Activated CD8-positive, alpha-beta memory T cell treated with anti-CD3 and anti-CD28 coated beads for 36 hours (primary cell): ENCODE results near the gene UPK3A. TPM values are rescaled to one million over a fixed set of nuclear protein-coding genes. Genes with fewer than 3 reads are reported as not detected.

Source experiments
- CTCF ChIA-PET: fragments of 350-600 bp; sonication (Branson Sonifier 250); formaldehyde crosslinking; loops from one replicate; lab custom pipeline; 2021; ENCODE audit warnings: antibody characterized with exemption; lab: Charles Lee
- POLR2A ChIA-PET: fragments of 350-600 bp; sonication (Branson Sonifier 250); formaldehyde crosslinking; loops from one replicate; lab custom pipeline; 2021; ENCODE audit warnings: antibody characterized with exemption; lab: Charles Lee
- total RNA-seq, 2 experiments: library from RNA; stranded (reverse); gene quantifications; one replicate each; pipeline ENCODE4 v1.2.3, GENCODE V29; 2021

Gene UPK3A
- total RNA-seq, 2 experiments from 2014 or later, result not detected

DNA sequence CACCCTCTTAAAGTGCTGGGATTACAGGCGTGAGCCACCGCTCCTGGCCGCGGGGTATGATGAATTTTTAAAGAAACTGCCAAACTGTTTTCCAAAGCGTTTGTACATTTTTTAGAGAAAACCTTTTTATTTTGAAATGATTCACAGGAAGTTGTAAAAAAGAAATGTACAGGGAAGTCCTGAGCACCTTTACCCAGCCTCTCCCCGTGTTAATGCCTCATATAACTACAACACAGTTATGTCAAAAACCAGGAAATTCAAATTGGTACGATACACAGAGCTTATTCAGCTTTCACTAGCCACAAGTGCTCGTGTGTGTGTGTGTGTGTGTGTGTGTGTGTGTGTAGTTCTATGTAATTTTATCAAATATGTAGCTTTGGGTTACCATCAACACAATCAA is 18.0 kb downstream of the UPK3A start:
- ChIA-PET POLR2A (no interaction called here), CTCF (no interaction called here)

DNA sequence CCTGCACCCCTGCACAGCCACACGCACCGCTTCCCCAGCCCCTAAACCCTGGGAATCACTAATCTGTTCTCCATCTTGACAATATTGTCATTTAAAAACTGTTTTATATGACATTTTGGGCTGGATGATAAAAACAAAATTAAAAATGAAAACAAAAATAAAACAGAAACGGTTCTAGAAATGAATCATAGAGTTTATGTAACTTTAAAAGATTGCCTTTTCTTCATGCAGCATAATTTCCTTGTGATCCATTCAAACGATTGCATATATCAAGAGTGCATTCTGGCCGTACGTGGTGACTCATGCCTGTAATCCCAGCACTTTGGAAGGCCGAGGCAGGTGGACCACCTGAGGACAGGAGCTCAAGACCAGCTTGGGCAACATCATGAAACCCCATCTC is 18.4 kb downstream of the UPK3A start:
- ChIA-PET CTCF (no interaction called here), POLR2A (no interaction called here)

DNA sequence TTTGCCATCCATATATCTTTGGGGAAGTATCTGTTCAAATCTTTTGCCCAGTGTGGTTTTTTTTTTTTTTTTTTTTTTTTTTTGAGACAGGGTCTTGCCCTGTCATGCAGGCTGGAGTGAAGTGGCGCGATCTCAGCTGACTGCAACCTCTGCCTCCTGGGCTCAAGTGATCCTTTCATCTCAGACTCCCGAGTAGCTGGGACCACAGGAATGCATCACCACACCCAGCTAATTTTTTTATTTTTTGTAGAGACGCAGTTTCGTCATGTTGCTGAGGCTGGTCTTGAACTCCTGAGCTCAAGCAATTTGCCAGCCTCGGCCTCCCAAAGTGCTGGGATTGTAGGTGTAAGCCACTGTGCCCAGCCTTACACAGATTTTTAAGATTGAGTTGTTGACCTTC is 20.2 kb downstream of the UPK3A start:
- ChIA-PET CTCF (no interaction called here), POLR2A (no interaction called here)

DNA sequence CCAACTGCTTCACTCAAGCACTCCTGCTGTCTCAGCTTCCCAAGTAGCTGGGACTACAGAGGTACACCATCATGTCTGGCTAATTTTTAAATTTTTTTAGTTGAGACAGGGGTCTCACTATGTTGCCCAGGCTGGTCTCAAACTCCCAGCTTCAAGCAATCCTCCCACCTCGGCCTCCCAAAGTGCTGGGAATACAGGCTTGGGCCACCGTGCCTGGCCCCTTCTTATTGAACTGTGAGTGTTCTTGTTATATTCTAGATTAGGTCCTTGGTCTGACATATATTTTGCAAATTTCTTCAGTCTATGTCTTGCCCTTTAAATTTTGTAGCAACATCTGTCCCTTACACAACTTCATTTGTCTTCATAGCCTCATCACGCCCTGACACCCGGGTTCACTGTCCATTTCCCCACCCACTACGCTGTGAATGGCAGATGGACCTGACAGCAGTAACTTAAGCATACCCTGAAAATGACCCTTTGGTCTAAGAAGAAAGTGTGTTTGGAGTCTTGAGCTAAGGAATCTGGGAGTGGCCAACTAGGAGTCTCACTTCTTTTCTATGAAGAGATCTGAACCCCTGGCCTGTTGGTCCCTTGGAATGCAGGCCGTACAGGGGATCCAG is 20.8 kb downstream of the UPK3A start:
- CTCF ChIA-PET, result no interaction called here

DNA sequence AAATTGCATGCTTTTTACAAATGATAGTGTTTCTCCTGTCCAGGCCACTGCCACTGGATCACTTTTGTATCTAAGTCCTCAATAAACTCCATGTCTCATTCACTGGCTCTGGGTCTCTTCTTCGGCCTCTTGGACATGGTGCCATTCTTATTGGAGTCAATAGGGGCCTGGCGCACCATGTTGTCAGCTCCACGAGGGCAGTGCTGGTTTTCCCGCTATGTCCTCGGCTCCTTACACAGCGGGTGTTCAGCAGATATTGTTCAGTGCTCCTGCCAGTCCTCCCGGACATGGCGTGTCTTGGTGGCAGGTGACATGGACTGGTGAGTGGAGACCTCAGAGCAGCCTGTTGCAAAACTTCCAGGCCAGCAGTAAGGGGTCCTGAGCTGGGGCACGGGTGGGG is 21.4 kb downstream of the UPK3A start:
- ChIA-PET CTCF (no interaction called here), POLR2A (no interaction called here)

More for the DNA sequence above, 20.8 kb downstream of the UPK3A start:
- POLR2A ChIA-PET, result no interaction called here

DNA sequence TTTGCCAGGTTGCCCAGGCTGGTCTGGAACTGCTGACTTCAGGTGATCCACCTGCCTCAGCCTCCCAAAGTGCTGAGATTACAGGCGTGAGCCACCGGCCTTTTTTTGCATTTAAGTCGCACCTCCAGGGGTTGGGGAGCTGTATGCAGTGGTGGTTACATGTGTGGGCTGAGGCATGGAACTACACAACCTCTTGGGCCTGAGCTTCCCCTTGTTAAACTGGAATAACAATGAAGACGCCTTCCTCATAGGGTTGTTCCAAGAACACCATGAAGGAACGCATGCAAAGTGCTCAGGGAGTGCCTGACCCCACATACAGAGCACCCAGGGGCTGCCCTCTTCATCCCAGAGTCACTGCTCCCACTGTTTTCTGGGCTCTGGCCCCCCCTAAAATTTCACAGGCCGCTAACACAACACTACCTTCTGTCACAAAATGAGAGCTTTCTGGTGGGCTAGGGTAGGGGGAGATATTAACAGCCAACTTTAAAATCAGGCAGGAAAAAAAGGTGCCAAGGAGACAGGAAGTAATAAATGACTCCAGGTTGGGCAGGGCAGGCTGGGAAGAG is 23.7 kb downstream of the UPK3A start:
- POLR2A ChIA-PET, result interaction anchor here (0.7 kb wide), 1 partner anchor 133 kb away, joined by 6 read pairs; no protein-coding TSS in a partner anchor
- CTCF ChIA-PET, result no interaction called here

DNA sequence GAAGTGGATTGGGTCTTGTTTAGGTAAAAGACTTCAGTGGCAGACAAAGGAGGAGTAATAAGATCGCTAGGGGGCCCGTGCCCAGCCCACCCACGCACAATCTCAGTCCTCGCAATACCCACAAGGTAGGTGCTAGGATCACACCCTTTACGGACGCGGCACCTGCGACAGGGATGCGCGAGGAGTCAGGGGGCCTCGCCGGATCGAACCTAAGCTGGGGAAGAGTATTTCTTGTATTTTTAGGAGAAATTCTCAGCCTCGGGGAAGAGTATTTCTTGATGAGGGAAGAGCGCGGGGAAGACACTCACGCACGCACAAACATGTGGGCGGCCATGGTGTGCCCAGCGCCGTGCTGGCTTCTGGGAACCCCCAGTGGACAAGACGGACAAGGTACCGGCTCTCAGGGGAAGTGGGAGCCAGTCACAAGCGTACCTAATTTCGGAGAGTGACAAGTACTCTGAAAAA is 24.2 kb downstream of the UPK3A start:
- ChIA-PET POLR2A (interaction anchor here (0.7 kb wide), 1 partner anchor 133 kb away, joined by 6 read pairs; no protein-coding TSS in a partner anchor), CTCF (no interaction called here)

DNA sequence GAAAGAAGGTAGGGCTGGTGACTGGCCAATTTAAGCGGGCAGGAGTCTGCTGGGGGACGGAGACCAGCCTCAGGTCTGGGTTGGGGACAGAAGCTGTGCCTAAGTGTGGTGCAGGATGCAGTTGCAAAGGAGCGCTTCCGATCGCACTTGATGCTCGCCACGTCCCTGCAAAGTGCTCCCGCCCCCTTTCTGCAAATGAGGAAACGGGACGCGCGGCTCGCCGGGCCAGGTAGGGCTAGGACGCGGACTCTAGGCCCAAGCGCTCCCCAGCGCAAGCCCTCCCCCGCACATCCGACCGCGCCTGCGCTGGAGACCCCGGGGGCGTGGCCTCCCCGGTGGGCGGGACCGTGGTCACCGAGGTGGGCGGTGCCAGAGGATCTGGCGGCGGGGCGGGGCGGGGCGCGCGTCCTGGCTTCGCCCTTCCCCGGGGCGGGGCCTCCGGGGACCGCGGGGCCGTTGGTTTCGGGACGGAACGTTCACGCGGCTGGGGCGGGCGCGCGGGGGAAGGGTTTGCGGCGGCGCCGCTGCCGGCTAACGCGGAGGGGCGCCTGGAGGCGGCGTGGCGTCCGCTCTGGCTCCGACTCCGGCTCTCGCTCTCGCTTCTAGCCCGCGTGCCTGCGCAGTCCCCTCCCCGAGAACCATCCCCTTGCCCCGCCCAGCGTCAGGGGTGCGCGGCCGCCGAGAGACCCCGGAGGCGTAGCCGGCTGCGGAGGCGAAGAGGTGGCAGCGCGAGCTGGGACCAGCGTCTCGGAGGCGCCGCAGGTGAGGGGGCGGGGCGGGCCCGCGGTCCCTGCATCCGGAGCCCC is 24.9 kb downstream of the UPK3A start, which contains the start of gene FAM118A:
TSS of gene FAM118A (plus strand) at position 513 of the 806 bp plus-strand sequence. CDS start 12,446 bp downstream, outside the sequence.
- ChIA-PET CTCF (no interaction called here), POLR2A (interaction anchor here (0.6 to 1.9 kb wide), 3 partner anchors 14 to 763 kb away, joined by 3 to 6 read pairs (median 4); partner anchors contain the start of genes RIBC2 and SMC1B)

DNA sequence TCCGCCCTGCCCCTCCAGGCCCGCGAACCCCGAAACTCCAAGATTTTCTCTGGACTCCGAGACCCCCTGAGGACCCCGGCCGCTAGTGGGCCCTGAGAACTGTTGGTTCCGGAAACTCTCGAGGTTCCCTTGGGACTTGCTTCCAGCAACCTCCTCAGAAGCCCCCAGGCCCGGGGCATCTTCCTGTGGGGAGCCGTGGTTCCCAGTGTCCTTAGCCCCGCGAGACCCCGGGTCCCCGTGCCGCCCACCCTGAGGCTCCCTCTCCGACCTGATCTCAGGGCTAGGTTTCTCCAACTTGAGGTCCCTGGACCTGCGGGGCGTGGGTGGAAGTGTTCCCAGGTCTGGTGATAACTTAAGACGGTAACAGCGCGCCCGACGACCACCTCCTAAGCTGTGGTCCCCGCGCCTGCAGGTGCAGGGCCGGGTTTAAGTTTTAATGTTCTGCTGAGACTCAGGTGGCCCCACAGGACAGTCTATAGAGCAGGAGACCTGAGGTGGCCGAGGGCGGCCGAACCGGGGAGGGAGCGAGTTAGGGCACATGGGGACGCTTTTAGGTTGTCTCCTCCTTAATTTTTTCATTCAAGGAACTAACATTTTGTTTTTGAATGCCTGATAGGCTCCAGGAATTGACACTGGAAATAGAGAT is 25.7 kb downstream of the UPK3A start:
- ChIA-PET POLR2A (interaction anchor here (0.8 to 1.9 kb wide), 3 partner anchors 13 to 147 kb away, joined by 3 to 6 read pairs (median 4); partner anchors contain the start of genes NUP50, RIBC2 and SMC1B), CTCF (no interaction called here)

DNA sequence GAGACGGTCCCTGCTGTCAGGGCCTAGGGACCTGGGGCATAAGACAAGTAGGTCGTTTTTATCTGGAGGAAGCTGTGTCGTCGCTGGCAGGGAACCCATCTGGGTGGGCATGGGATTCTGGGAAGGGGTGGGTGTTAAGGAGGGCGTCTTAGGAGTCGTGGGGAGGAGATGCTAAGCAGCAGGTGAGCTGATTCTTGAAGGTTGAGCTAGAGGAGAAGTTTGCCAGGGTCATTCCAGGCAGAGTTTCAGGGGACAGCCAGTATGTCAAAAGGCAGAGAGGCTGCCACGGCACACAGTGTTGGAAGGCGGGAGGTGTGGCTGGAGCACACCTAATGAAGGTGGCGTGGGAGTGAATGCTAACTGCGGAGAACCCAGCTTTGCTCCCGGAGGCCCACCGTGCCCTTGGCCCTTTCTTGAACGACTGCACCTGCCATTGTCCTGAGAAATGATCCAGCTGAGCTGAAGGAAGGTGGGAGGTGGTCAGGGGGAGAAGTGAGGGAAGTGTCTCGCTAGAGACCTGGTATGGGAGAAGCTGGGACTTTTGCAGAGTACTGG is 26.3 kb downstream of the UPK3A start:
- CTCF ChIA-PET, result no interaction called here
- POLR2A ChIA-PET, result interaction anchor here (0.8 to 1.9 kb wide), 3 partner anchors 13 to 147 kb away, joined by 3 to 6 read pairs (median 4); partner anchors contain the start of genes NUP50, RIBC2 and SMC1B

DNA sequence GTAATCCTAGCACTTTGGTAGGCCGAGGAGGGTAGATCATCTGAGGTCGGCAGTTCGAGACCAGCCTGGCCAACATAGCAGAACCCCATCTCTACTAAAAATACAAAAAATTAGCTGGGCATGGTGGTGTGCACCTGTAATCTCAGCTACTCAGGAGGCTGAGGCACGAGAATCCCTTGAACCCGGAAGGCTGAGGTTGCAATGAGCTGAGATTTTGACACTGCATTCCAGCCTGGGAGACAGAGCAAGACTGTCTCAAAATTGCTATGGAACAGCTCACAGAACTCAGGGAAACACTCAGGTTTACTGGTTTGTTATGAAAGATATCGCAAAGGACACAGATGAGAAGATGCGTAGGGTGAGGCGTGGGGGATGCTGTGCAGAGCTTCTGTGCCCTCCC is 27.7 kb downstream of the UPK3A start:
- ChIA-PET CTCF (interaction anchor here (1.1 kb wide), 1 partner anchor 124 kb away, joined by 3 read pairs; no protein-coding TSS in a partner anchor), POLR2A (no interaction called here)

DNA sequence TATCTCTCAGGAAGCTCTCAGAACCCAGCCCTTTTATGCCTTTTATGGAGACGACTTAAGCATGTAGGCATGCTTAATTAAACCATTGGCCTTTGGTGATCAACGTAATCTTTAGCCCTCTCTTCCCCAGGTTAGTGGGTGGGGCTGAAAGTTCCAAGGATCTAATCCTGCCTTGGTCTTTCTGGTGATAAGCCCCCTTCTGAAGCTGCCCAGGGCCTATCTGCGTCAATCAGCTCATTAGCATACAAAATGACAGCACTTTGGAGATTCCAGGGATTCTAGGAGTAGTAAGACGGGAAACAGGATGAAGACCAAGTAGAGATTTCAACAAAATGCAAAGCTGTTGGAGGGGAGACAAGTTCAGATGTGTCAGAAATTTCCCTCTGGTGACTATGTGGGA is 28.1 kb downstream of the UPK3A start:
- CTCF ChIA-PET, result interaction anchor here (1.1 kb wide), 1 partner anchor 124 kb away, joined by 3 read pairs; no protein-coding TSS in a partner anchor
- POLR2A ChIA-PET, result no interaction called here

DNA sequence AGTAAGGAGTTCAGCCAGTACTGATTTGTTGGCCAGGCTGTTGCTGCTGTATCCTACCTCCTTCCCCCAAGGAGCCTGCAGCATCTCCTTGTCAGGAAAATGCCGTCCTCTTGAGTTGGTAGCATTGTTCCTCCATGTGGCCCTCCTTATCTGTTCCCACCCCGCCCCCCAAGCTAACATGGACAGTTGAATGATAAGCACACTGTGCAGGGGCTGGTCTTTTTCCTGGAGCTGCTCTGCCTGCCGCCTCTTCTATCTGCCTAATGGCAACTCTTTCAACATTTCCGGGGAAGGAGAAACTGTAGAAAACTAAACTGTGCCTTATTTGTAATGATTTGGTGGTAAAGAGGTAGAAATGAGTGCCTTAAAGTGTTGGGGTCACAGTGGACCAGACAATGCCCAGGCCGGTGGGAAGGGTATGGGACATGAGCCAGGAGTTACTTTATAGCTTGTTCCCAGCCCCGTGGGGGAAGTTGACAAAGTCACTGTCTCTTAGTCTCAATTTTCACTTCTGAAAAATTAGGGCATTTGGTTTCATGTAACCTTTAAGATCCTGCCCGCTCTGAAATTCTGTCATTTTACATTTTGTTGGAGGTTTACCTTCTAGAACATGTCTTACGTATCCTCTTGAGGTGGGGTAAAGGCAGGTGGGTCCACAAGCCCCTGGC is 29.4 kb downstream of the UPK3A start:
- ChIA-PET CTCF (no interaction called here), POLR2A (no interaction called here)

DNA sequence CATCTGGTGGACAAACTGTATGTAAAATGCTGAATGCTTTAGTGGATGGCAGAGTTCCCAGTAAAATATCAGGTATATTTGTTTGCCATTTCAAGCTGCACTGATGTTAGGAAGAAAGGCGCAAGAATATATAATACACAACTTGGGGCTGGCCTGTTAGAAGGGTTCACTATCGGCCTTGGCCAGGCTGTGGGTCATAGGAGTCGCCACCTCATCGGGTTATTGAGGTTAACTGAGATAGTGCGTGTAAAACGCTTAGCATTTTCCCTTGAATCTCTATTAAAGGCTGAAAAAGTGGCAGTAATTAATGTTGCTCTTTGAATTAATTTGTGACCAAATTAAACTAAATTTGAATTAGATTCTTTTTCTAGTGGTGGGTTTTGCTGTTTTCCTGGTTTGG is 30.0 kb downstream of the UPK3A start:
- CTCF ChIA-PET, result no interaction called here

DNA sequence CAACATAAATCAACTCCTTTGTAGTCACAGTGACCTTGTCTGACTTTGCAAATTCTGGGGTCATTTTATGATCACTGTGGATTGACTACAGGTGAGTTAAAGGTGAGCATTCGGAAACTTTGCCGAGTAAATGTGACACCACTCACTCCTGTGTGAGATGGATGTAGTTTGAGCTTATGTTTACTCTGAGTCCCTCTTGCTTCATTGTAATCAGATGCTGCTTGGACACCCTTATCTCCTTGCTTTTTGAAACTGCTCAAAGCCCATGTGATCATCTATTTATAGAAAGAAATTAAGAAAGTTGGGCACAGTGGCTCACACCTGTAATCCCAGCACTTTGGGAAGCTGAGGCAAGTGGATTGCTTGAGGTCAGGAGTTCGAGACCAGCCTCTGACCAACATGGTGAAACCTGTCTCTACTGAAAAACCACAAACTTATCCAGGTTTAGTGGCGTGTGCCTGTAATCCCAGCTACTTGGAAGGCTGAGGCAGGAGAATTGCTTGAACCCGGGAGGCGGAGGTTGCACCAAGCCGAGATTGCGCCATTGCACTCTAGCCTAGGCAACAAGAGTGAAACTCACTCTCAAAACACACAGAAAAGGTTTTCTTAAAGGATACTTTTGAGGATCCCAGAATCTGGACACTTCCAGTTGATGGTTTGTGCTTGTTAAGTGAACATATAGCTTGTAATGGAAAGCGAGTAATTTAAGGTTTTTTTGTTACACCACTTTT is 32.2 kb downstream of the UPK3A start:
- CTCF ChIA-PET, result no interaction called here
- POLR2A ChIA-PET, result no interaction called here

More for the DNA sequence above, 30.0 kb downstream of the UPK3A start:
- POLR2A ChIA-PET, result no interaction called here

DNA sequence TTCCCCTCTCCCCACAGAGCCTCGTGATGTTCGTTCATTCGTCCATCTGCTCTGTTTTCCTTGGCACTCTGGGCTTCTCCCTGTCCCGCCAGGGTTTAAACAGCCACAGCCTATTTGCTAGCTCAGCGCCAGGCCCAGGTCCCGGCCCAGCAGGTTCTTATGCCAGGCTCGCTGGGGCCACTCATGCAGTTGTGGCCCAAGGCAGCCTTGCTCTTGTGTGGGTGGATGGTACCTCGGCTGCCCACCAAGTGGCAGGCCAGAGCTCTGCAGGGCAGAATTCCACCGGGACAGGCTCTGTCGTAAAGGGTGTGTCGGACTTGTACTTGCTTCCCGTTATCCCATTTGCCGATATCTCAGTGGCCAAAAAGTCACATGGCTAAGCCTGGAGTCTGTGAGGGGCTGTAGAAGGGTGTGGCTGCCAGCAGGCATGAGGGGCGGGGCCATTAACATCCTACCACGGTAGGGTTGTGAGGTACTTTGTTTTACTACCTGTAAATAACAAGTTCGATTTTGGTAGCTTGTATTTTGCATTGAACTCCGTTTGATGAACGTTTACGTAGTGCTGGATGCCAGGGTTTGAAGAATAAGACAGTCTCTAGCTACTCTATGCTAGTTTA is 32.9 kb downstream of the UPK3A start:
- ChIA-PET POLR2A (no interaction called here), CTCF (no interaction called here)

DNA sequence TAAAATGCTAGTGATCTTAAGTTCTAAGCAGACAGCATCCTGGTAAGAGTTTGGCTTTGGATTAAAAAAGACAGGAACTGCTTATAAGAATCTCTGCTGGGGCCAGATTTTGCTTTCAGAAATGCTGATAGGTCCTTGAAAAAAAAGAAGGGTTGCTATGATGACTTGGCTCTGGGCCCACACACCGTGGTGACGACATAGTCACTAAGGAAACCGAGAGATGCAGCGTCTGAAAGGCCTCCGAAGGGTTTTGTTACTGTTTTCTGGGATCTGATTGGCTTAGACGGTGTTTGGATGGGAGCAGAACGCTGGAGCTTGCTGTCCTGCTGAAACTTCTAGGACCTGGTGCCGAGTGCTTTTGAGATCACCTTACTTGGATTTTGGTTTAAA is 33.4 kb downstream of the UPK3A start:
- ChIA-PET POLR2A (no interaction called here), CTCF (no interaction called here)
